K562 treated with DMSO at 1 percent for 48 hours (cell line): ENCODE data around the gene KRTAP10-9. TPM values are rescaled to one million over a fixed set of nuclear protein-coding genes. Genes with fewer than 3 reads are reported as not detected.

Source experiments
- total RNA-seq: library from RNA; unstranded; fragments of 300-600 nt; gene quantifications from 2 replicates; pipeline ENCODE4 v1.2.3, GENCODE V29; 2022; ENCODE audit warnings: low replicate concordance; ENCODE audit errors: extremely low read depth

Gene KRTAP10-9, protein sequence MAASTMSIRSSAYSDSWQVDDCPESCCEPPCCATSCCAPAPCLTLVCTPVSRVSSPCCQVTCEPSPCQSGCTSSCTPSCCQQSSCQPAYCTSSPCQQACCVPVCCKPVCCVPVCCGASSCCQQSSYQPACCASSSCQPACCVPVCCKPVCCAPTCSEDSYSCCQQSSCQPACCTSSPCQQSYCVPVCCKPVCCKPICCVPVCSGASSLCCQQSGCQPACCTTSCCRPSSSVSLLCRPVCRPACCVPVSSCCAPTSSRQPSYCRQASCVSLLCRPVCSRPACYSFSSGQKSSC
- not detected in 2 replicates for total RNA-seq

DNA sequence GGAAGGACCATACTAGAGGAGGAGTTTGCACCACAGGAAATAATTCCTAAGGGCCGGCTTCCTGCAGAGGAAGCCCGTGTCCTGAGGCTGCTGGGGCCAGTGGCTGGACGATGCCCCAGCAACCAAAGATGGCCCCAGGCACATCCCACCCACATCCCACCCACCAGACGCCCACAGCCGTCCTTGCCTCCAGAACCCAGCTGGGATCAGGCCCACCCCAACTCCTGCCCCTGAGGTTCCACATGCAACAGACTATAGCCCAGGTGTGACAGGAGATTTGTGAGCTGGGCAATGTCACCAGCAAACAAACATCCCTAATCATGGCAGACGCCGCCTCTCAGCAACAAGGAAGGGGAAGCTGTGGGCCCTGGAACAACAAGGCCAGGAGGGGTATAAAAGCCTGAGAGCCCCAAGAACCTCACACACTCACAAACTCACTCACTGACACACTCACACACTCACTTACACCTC lies at the start of gene KRTAP10-9:
TSS of gene KRTAP10-9 (plus strand) at position 421 of the 471 bp plus-strand sequence. CDS start 79 bp downstream, outside the sequence.

DNA sequence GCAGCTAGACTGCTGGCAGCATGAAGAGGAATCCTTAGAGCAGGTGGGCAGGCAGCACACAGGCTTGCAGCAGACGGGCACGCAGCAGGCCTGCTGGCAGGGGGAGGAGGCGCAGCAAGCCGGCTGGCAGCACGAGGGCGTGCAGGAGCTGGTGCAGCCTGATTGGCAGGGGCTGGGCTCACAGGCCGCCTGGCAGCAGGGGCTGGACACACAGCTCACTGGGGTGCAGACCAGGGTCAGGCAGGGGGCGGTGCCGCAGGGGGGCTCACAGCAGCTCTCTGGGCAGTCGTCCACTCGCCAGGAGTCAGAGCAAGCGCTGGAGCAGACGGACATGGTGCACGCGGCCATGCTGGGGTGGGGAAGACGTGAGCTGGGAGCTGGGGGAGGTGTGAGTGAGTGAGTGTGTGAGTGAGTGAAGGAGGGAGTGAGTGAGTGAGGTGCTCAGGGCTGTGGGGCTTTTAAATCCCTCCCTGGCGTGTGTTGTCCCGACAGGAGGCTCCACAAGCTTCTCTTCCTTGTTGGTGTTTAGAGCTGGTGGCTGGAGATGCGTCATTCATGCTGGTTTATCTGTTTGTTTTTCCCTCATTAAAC lies 46.6 kb upstream of the KRTAP10-9 start, which contains the start of gene KRTAP10-5:
TSS of gene KRTAP10-5 (minus strand) at position 374 of the 591 bp plus-strand sequence. CDS start at position 348, 26 bp downstream.

DNA sequence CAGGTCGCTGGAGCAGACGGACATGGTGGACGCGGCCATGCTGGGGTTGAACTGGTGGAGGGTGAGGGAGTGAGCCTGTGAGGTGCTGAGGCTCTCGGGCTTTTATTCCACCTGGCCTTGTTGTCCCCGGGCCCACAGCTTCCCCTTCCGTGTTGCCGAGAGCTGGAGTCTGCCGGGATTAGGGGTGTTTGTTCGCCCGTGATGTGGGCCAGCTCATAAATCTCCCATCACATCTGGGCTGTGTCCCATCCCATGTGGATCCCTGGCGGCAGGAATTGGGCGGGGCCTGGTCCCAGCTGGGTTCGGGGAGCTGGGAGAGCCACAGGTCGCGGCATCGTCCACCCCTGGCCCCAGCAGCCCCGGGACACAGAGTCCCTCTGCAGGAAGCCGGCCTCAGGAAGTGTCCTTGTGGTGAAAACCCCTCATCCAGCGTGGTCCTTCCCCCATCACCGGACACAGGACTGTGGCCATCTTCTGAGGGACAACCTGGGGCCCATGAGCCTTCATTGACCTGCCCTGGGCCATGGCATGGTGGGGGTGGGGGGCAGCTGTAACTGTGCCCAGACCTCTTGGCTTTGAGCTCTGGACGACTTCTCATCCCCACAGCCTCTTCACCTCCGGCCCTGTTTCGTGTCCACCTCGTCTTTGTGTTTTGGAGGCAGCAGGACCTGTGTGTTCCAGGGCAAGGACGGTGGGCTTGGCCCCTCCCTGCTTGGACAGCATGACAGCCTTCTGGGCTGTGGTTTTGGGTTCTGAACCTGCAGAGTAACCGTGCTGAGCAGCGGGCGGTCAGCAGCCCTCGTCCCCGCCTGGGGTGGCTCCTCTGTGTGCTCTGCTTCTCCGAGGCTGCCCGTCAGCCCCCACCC lies 34.2 kb upstream of the KRTAP10-9 start, which contains the start of gene KRTAP10-6:
TSS of gene KRTAP10-6 (minus strand) at position 60 of the 866 bp plus-strand sequence. CDS start at position 39, 21 bp downstream.

DNA sequence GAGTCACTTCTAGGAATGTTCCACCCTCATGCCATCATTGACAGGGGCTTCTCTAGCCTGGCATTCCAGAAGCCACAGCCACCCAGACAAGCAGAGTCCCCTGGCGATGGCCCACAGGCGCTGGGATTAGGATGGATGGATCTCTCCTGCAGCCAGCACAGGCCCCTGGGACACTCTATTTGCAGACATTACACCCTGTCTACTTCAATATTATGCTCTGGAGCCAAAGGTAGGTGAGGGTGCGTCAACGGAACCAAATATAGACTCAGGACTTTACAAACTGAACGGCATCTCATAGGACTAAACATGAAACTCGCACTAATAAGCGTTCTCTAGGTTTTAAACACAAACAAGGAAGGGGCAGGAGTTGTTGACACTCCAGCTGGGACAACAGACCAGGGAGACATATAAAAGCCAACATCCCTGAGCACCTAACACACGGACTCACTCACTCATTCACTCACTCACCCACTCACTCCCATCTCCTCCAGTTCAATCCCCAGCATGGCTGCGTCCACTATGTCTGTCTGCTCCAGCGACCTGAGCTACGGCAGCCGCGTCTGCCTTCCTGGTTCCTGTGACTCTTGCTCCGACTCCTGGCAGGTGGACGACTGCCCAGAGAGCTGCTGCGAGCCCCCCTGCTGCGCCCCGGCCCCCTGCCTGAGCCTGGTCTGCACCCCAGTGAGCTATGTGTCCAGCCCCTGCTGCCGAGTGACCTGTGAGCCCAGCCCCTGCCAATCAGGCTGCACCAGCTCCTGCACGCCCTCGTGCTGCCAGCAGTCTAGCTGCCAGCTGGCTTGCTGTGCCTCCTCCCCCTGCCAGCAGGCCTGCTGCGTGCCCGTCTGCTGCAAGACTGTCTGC lies 26.5 kb upstream of the KRTAP10-9 start, which contains the start of gene KRTAP10-7:
TSS of gene KRTAP10-7 (plus strand) at position 480 of the 861 bp plus-strand sequence. CDS start at position 505, 25 bp downstream.

DNA sequence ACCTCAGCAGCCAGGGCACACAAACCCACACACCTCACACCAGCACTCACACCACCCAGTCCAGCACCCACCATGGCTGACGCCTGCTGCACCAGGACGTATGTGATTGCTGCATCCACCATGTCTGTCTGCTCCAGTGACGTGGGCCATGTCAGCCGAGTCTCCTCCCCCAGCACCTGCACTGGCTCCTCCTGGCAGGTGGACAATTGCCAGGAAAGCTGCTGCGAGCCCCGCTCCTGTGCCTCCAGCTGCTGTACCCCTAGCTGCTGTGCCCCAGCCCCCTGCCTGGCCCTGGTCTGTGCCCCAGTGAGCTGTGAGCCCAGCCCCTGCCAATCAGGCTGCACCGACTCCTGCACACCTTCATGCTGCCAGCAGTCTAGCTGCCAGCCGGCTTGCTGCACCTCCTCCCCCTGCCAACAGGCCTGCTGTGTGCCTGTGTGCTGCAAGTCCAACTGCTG lies 14.8 kb upstream of the KRTAP10-9 start, which contains the start of gene KRTAP10-8:
TSS of gene KRTAP10-8 (plus strand) at position 51 of the 458 bp plus-strand sequence. CDS start at position 73, 22 bp downstream.

DNA sequence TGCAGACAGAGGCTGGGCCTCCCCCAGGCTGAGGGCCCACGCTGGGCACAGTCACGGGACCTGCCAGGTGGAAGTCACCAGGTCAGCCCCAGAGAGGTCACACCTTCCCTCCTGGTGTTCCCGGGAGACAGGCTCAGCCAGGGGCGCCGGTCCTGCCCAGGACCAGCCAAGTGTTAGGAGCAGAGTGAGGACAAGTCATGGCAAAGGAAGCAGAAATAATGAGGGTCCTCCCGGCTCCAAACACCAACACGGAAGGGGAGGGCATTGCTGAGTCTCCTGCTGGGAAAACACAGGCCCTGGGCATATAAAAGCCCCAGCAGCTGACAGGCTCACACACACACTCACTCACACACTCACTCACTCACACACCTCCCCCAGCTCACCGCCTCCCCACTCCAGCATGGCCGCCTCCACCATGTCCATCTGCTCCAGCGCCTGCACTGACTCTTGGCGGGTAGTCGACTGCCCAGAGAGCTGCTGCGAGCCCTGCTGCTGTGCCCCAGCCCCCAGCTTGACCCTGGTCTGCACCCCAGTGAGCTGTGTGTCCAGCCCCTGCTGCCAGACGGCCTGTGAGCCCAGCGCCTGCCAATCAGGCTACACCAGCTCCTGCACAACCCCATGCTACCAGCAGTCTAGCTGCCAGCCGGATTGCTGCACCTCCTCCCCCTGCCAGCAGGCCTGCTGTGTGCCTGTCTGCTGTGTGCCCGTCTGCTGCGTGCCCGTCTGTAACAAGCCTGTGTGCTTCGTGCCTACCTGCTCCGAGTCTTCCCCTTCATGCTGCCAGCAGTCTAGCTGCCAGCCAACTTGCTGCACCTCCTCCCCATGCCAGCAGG lies 10.3 kb downstream of the KRTAP10-9 start, which contains the start of gene KRTAP10-10:
TSS of gene KRTAP10-10 (plus strand) at position 339 of the 833 bp plus-strand sequence. CDS start at position 401, 62 bp downstream.

DNA sequence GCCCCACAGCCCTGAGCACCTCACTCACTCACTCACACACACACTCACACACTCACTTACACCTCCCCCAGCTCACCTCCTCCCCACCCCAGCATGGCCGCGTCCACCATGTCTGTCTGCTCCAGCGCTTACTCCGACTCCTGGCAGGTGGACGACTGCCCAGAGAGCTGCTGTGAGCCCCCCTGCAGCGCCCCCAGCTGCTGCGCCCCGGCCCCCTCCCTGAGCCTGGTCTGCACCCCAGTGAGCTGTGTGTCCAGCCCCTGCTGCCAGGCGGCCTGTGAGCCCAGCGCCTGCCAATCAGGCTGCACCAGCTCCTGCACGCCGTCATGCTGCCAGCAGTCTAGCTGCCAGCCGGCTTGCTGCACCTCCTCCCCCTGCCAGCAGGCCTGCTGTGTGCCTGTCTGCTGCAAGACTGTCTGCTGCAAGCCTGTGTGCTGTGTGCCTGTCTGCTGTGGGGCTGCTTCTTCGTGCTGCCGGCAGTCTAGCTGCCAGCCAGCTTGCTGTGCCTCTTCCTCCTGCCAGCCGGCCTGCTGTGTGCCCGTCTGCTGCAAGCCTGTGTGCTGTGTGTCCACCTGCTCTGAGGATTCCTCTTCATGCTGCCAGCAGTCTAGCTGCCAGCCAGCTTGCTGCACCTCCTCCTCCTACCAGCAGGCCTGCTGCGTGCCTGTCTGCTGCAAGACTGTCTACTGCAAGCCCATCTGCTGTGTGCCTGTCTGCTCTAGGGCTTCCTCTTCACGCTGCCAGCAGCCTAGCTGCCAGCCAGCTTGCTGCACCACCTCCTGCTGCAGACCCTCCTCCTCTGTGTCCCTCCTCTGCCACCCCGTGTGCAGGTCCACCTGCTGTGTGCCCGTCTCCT lies 19.7 kb downstream of the KRTAP10-9 start, which contains the start of gene KRTAP10-11:
TSS of gene KRTAP10-11 (plus strand) at position 49 of the 856 bp plus-strand sequence. CDS start at position 94, 45 bp downstream.

DNA sequence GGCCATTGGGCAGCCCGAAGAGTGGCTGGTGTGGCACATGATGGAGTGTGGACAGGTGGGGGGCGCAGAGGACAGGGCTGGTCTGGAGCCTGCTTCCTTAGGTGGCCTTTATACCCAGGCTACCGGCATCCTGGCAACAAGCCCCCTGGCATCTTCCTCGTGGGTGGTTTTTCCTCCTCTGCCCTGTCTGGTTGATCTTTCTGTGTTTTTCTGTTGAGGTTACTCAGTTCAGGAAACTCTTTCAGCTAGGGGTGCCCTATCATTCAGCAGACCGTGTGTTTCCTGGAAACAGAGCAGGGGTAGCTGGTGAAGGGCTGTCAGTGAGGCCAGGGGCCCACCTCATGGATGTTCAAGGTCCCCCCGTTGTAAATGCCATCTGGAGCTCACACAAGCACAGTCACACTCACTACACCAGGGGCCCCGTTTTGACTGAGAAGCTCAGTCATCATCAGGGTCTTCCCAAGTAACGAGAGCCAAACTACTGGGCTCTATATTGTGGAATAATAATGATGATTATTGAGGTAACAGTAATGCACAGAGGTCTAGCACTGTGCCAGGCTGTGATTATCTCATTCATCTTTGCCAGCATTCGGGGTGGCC lies 27.8 kb downstream of the KRTAP10-9 start, which contains the start of gene KRTAP12-4:
TSS of gene KRTAP12-4 (minus strand) at position 84 of the 600 bp plus-strand sequence. CDS start at position 39, 45 bp downstream.

DNA sequence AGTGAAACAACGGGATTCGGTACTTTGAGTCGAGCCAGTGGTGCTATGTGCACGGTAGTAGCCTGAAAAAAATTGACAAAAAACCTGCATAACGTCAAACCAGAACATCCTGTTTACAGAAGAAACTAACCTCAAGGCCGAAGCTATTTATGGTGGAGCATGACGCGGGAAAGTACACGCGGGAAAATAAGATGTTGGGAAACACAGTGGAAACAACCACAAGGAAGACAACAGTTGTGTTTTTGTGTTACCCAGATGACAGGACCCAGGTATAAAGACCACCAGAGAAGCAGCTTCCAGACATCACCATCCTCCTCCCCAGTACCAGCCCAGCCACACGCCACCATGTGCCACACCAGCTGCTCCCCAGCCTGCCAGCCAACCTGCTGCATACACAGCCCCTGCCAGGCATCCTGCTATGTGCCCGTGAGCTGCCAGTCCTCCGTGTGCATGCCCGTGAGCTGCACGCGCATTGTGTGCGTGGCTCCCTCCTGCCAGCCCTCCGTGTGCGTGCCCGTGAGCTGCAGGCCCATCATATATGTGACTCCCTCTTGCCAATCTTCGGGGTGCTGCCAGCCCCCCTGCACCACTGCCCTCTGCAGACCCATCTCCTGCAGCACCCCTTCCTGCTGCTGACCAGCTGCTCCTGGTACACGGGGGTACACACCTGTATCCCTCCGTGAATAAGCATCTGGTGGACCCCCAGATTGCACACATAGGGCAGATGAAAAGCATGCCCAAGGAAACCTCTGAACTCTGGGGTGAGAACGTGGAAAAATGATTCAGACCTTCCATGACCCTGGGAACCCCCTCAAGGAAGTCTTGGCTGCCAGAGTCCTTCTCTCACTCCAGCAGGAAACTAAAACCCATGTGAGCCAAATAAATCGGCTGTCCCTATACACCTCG lies 31.0 kb downstream of the KRTAP10-9 start, which contains the start of gene KRTAP12-3:
TSS of gene KRTAP12-3 (plus strand) at position 298 of the 906 bp plus-strand sequence. CDS start at position 346, 48 bp downstream.

DNA sequence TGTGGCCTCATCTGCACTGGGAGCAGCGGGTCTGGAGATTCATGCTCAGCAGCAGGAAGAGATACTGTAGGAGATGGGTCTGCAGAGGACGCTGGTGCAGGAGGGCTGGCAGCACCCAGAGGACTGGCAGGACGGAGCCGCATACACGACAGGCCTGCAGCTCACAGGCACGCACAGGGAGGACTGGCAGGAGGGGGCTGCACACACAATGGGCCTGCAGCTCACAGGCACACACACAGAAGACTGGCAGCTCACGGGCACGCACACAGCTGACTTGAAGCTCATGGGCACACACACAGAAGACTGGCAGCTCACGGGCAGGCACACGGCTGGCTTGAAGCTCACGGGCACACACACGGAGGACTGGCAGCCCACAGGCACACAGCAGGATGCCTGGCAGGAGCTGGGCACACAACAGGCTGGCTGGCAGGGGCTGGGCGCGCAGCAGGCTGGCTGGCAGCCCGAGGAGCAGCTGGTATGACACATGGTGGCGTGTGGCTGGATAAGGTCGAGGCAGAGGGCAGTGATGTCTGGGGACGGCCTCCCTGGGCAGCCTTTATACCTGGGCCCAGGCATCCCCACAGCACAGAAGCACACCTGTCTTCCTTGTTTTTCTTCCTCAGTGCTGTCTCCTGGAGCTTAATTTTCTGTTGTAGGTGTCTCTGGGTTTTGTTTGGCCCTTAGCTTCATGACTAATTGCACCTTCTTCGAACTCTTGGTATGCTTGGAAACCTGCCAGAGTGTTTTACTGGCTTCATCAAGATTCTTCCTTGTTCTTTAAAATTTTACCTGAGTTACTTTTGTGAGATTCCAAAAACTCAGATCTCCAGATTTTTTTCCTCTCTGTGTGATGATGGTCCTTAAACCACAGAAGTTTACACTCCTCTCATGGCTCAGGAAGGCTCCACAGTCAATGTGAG lies 39.8 kb downstream of the KRTAP10-9 start, which contains the start of gene KRTAP12-2:
TSS of gene KRTAP12-2 (minus strand) at position 527 of the 920 bp plus-strand sequence. CDS start at position 486, 41 bp downstream.

Other genes starting within 250 kb of the KRTAP10-9 start
- gene LRRC3, start 171.6 kb upstream of the KRTAP10-9 start, total RNA-seq: not detected in 2 replicates
- gene KRTAP10-1, start 86.9 kb upstream of the KRTAP10-9 start, total RNA-seq: not detected in 2 replicates
- not detected in 2 replicates for gene KRTAP10-2, start 75.6 kb upstream of the KRTAP10-9 start, total RNA-seq
- gene KRTAP10-3, start 68.3 kb upstream of the KRTAP10-9 start, total RNA-seq: not detected in 2 replicates
- not detected in 2 replicates for gene KRTAP10-4, start 53.4 kb upstream of the KRTAP10-9 start, total RNA-seq
- not detected in 2 replicates for gene KRTAP10-5, start 46.5 kb upstream of the KRTAP10-9 start, total RNA-seq
- not detected in 2 replicates for gene KRTAP10-6, start 34.6 kb upstream of the KRTAP10-9 start, total RNA-seq
- gene KRTAP10-7, start 26.5 kb upstream of the KRTAP10-9 start, total RNA-seq: not detected in 2 replicates
- not detected in 2 replicates for gene KRTAP10-8, start 15.0 kb upstream of the KRTAP10-9 start, total RNA-seq
- gene KRTAP10-10, start 10.3 kb downstream of the KRTAP10-9 start, total RNA-seq: not detected in 2 replicates
- gene KRTAP10-11, start 19.3 kb downstream of the KRTAP10-9 start, total RNA-seq: not detected in 2 replicates
- gene KRTAP12-4, start 27.6 kb downstream of the KRTAP10-9 start, total RNA-seq: not detected in 2 replicates
- gene KRTAP12-3, start 30.8 kb downstream of the KRTAP10-9 start, total RNA-seq: not detected in 2 replicates
- gene KRTAP12-2, start 39.8 kb downstream of the KRTAP10-9 start, total RNA-seq: not detected in 2 replicates
- gene KRTAP12-1, start 55.1 kb downstream of the KRTAP10-9 start, total RNA-seq: not detected in 2 replicates
- gene KRTAP10-12, start 70.1 kb downstream of the KRTAP10-9 start, total RNA-seq: not detected in 2 replicates
- gene TSPEAR, start 84.5 kb downstream of the KRTAP10-9 start, total RNA-seq: not detected in 2 replicates
- 245 TPM in 1 of 2 replicates, not detected in the other for gene UBE2G2, start 174.7 kb downstream of the KRTAP10-9 start, total RNA-seq
- not detected in 2 replicates for gene SUMO3, start 191.0 kb downstream of the KRTAP10-9 start, total RNA-seq
- gene PTTG1IP, start 246.6 kb downstream of the KRTAP10-9 start, total RNA-seq: not detected in 2 replicates